ENCODE measurements around the gene OOSP3.

DNA sequence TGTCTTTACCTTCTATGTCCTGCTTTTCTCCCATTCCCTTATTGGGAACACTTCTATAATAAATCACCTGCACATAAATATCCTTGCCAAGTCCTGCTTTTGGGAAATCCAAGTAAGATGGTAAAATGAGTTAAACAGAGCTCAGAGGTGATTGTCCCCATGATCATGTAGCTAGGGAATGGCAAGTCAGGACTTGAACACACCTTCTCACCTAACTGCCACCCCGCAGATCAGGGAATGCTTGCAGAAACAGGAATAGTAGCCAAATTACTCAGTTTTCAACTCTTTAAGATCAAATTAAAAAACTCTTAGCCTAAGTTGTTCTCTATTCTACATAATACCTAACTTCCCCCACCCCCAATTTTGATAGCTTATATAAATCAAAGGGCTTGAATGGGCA, 16.0 kb downstream of the OOSP3 start:
- TF ChIP-seq RAD21 (conservative IDR thresholded peaks at IDR 0.05) (no peak), EP300 (conservative IDR thresholded peaks at IDR 0.05; ENCODE audit: poor library complexity, severe bottlenecking) (no peak), SMC3 (conservative IDR thresholded peaks at IDR 0.05; ENCODE audit: poor library complexity) (no peak), TAF1 (IDR thresholded peaks at IDR 0.05; ENCODE audit: low read depth) (no peak), EZH2 (IDR thresholded peaks at IDR 0.05; ENCODE audit: borderline replicate concordance, insufficient read depth, low read length, poor library complexity, severe bottlenecking) (no peak)
- TF ChIP-seq, protein P1, sequence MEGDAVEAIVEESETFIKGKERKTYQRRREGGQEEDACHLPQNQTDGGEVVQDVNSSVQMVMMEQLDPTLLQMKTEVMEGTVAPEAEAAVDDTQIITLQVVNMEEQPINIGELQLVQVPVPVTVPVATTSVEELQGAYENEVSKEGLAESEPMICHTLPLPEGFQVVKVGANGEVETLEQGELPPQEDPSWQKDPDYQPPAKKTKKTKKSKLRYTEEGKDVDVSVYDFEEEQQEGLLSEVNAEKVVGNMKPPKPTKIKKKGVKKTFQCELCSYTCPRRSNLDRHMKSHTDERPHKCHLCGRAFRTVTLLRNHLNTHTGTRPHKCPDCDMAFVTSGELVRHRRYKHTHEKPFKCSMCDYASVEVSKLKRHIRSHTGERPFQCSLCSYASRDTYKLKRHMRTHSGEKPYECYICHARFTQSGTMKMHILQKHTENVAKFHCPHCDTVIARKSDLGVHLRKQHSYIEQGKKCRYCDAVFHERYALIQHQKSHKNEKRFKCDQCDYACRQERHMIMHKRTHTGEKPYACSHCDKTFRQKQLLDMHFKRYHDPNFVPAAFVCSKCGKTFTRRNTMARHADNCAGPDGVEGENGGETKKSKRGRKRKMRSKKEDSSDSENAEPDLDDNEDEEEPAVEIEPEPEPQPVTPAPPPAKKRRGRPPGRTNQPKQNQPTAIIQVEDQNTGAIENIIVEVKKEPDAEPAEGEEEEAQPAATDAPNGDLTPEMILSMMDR (IDR thresholded peaks at IDR 0.05; ENCODE audit: poor library complexity, severe bottlenecking), result no peak
- TF ChIP-seq, protein P2, sequence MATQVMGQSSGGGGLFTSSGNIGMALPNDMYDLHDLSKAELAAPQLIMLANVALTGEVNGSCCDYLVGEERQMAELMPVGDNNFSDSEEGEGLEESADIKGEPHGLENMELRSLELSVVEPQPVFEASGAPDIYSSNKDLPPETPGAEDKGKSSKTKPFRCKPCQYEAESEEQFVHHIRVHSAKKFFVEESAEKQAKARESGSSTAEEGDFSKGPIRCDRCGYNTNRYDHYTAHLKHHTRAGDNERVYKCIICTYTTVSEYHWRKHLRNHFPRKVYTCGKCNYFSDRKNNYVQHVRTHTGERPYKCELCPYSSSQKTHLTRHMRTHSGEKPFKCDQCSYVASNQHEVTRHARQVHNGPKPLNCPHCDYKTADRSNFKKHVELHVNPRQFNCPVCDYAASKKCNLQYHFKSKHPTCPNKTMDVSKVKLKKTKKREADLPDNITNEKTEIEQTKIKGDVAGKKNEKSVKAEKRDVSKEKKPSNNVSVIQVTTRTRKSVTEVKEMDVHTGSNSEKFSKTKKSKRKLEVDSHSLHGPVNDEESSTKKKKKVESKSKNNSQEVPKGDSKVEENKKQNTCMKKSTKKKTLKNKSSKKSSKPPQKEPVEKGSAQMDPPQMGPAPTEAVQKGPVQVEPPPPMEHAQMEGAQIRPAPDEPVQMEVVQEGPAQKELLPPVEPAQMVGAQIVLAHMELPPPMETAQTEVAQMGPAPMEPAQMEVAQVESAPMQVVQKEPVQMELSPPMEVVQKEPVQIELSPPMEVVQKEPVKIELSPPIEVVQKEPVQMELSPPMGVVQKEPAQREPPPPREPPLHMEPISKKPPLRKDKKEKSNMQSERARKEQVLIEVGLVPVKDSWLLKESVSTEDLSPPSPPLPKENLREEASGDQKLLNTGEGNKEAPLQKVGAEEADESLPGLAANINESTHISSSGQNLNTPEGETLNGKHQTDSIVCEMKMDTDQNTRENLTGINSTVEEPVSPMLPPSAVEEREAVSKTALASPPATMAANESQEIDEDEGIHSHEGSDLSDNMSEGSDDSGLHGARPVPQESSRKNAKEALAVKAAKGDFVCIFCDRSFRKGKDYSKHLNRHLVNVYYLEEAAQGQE (IDR thresholded peaks at IDR 0.05; ENCODE audit: borderline replicate concordance), result no peak
